Measurements from ENCODE around the gene INSYN2B. TPM values are rescaled to one million over a fixed set of nuclear protein-coding genes. Genes with fewer than 3 reads are reported as not detected.
A peak's percentile ranks its signal among the peaks of the same experiment; 100 is the strongest.

Gene INSYN2B
- total and polyA plus RNA-seq, 2 donors (not counting 1 experiment from before 2014, with no cell fraction given): not detected

DNA sequence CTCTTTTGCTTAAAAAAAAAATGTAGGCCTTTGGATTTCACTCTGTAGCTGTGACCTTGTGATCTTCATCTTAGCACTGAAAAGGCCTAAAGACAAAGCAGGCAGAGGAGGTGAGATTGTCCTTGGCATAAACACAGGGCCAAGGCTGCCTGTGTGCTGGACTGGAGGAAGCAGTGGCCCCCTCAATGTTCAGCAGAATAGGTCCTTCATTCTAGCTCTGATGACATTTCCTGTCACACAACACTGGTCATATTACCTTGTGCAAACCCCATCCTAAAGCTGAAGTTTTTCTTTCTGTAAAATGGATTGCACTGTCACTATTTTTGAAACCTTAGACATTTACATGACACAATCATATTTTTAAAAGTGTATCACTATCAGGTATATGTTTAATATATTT is 147.4 kb downstream of the INSYN2B start:
- ATAC-seq (ENCODE audit: low read depth) (no peak), DNase-seq (no peak)
- no peak overlapping the region for H2AFZ ChIP-seq (ENCODE audit: insufficient read depth, low read depth, low read length, poor library complexity, severe bottlenecking)
- POLR2A ChIA-PET: no interaction called here
- peaks cover 12 to 16% of the 10 kb centered on the region in 2 experiments for H3K36me3 ChIP-seq (replicated peaks in 1 of 2; ENCODE audit: control extremely low read depth in 1 of 2, control insufficient read depth in 1 of 2, extremely low read depth in 1 of 2, insufficient read depth in 2 of 2, low read length in 1 of 2)
- Mint-ChIP-seq H3K27me3 (no peaks in the 10 kb centered on the region), H3K4me1 (no peaks in the 10 kb centered on the region), H3K4me3 (no peak overlapping the region), H3K27ac (peak overlapping the region; percentile 39), H3K9me3 (ENCODE audit: insufficient read depth) (no peaks in the 10 kb centered on the region)
- H3K4me1 ChIP-seq (ENCODE audit: control insufficient read depth in 2 of 2, insufficient read depth in 2 of 2, low read length in 2 of 2): no peaks in the 10 kb centered on the region
- H3K27ac ChIP-seq (ENCODE audit: low read length in 2 of 2): no peak overlapping the region
- H3K4me3 ChIP-seq (ENCODE audit: control extremely low read depth in 1 of 5, extremely low read depth in 1 of 5, insufficient read depth in 1 of 5, low read depth in 2 of 5, low read length in 4 of 5): no peak overlapping the region
- no peaks in the 10 kb centered on the region for H4K20me1 ChIP-seq (ENCODE audit: control insufficient read depth, insufficient read depth, low read length, poor library complexity, severe bottlenecking)
- peaks cover 3% of the 10 kb centered on the region for H3K79me2 ChIP-seq (ENCODE audit: control insufficient read depth, insufficient read depth, low read length)
- no peak for TF ChIP-seq EZH2 (IDR thresholded peaks at IDR 0.05; ENCODE audit: borderline replicate concordance, insufficient read depth, low read depth, low read length, poor library complexity, severe bottlenecking)
- TF ChIP-seq, protein P1, sequence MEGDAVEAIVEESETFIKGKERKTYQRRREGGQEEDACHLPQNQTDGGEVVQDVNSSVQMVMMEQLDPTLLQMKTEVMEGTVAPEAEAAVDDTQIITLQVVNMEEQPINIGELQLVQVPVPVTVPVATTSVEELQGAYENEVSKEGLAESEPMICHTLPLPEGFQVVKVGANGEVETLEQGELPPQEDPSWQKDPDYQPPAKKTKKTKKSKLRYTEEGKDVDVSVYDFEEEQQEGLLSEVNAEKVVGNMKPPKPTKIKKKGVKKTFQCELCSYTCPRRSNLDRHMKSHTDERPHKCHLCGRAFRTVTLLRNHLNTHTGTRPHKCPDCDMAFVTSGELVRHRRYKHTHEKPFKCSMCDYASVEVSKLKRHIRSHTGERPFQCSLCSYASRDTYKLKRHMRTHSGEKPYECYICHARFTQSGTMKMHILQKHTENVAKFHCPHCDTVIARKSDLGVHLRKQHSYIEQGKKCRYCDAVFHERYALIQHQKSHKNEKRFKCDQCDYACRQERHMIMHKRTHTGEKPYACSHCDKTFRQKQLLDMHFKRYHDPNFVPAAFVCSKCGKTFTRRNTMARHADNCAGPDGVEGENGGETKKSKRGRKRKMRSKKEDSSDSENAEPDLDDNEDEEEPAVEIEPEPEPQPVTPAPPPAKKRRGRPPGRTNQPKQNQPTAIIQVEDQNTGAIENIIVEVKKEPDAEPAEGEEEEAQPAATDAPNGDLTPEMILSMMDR (IDR thresholded peaks at IDR 0.05): no peak
- no peak overlapping the region for H3K4me2 ChIP-seq (replicated peaks; ENCODE audit: low read depth, low read length, poor library complexity, severe bottlenecking)
- H3K27me3 ChIP-seq (replicated peaks in 1 of 4; ENCODE audit: control extremely low read depth in 1 of 4, control insufficient read depth in 3 of 4, insufficient read depth in 4 of 4, low read length in 3 of 4): no peaks in the 10 kb centered on the region
- no peaks in the 10 kb centered on the region for H3K9me3 ChIP-seq (ENCODE audit: control extremely low read depth in 1 of 3, control insufficient read depth in 2 of 3, insufficient read depth in 1 of 3, low read length in 2 of 3)
- CTCF ChIA-PET: no interaction called here
- H3K9ac ChIP-seq (ENCODE audit: low read length): no peak overlapping the region
- intact Hi-C loops (cut with micrococcal nuclease): no loop called here

DNA sequence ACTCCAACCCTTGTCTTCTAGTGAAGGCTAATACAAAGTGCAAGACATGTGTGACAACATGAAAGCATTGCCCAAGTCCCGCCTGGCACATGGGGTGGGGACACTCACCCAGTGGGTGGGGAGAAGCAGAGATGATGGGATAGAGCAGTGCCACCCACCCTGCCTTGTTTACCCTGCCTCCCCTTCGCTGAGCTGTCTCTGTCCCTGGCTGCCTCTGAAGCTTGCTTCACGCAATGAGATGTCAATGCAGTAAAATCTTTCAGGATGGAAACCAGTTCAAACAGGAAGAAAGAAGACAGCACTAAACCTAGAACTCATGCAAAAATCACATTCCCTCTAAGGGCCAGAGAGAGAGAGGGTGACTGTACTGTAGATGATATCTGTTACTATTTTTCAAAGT is 148.0 kb downstream of the INSYN2B start:
- Histone ChIP-seq H2AFZ (ENCODE audit: insufficient read depth, low read depth, low read length, poor library complexity, severe bottlenecking) (no peak overlapping the region), H3K4me1 (ENCODE audit: control insufficient read depth in 2 of 2, insufficient read depth in 2 of 2, low read length in 2 of 2) (no peaks in the 10 kb centered on the region), H3K9me3 (ENCODE audit: control extremely low read depth in 1 of 3, control insufficient read depth in 2 of 3, insufficient read depth in 1 of 3, low read length in 2 of 3) (no peaks in the 10 kb centered on the region), H3K27ac (ENCODE audit: low read length in 2 of 2) (no peak overlapping the region), H3K4me2 (replicated peaks; ENCODE audit: low read depth, low read length, poor library complexity, severe bottlenecking) (no peak overlapping the region), H3K27me3 (replicated peaks in 1 of 4; ENCODE audit: control extremely low read depth in 1 of 4, control insufficient read depth in 3 of 4, insufficient read depth in 4 of 4, low read length in 3 of 4) (no peaks in the 10 kb centered on the region), H3K4me3 (ENCODE audit: control extremely low read depth in 1 of 5, extremely low read depth in 1 of 5, insufficient read depth in 1 of 5, low read depth in 2 of 5, low read length in 4 of 5) (no peak overlapping the region), H3K36me3 (replicated peaks in 1 of 2; ENCODE audit: control extremely low read depth in 1 of 2, control insufficient read depth in 1 of 2, extremely low read depth in 1 of 2, insufficient read depth in 2 of 2, low read length in 1 of 2) (peaks cover 9 to 16% of the 10 kb centered on the region in 2 experiments), H3K9ac (ENCODE audit: low read length) (no peak overlapping the region), H3K79me2 (ENCODE audit: control insufficient read depth, insufficient read depth, low read length) (peaks cover 3% of the 10 kb centered on the region), H4K20me1 (ENCODE audit: control insufficient read depth, insufficient read depth, low read length, poor library complexity, severe bottlenecking) (no peaks in the 10 kb centered on the region)
- no peaks in the 10 kb centered on the region for H3K9me3 Mint-ChIP-seq (ENCODE audit: insufficient read depth)
- TF ChIP-seq, protein P1 (IDR thresholded peaks at IDR 0.05): no peak
- TF ChIP-seq EZH2 (IDR thresholded peaks at IDR 0.05; ENCODE audit: borderline replicate concordance, insufficient read depth, low read depth, low read length, poor library complexity, severe bottlenecking): no peak
- H3K4me3 Mint-ChIP-seq: no peak overlapping the region
- intact Hi-C loops (cut with micrococcal nuclease): no loop called here
- 83% methylated on average over 3 of the region's 3 CpGs for WGBS (ENCODE audit: insufficient coverage)
- ChIA-PET CTCF (no interaction called here), POLR2A (no interaction called here)
- H3K27ac Mint-ChIP-seq: no peak overlapping the region
- H3K4me1 Mint-ChIP-seq: no peaks in the 10 kb centered on the region
- no peaks in the 10 kb centered on the region for H3K27me3 Mint-ChIP-seq
- ATAC-seq (ENCODE audit: low read depth): no peak
- no peak for DNase-seq

All from B cell (primary cell).